Measurements from ENCODE around the gene BUB1B.

BUB1B gene

GRCh38 chr15:40183636-40184463 lies 23.0 kb downstream of the BUB1B start:
- DNase-seq (ENCODE audit: low read depth in 2 of 2): no peak

DNA sequence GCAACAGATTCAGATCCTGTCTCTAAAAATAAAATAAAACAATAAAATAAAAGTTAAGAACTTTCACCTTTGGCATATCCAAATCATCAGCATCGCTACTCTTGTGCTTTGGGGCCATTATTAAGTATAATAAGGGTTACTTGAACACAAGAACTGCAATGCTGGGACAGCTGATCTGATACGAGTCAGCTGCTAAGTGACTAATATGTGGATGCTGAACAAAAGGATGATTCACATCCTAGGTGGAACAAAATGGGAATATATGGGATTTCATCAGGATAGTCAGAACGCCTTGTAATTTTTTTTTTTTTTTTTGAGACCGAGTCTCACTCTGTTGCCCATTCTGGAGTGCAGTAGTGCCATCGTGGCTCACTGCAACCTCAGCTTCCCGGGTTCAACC lies 29.7 kb downstream of the BUB1B start:
- no peak for DNase-seq (ENCODE audit: low read depth in 2 of 2)

DNA sequence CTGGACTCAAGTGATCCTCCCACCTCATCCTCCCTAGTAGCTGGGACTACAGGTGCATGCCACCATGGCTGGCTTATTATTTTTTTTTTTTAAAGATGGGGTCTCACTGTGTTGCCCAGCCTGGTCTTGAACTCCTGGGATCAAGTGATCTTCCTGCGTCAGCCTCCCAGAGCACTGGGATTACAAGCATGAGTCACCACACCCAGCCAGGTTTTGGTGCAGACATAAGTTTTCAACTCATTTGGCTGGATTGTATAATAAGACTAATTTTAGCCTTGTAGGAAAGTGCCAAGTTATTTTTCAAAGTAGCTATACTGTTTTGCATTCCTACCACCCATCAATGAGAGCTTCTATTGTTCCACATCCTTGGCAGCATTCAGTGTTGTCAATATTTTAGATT lies 32.1 kb downstream of the BUB1B start:
- DNase-seq (ENCODE audit: low read depth in 2 of 2): no peak

- DNase-seq (ENCODE audit: low read depth in 2 of 2): no peak
Measured at GRCh38 chr15:40197434-40197833, 36.6 kb downstream of the BUB1B start.

DNA sequence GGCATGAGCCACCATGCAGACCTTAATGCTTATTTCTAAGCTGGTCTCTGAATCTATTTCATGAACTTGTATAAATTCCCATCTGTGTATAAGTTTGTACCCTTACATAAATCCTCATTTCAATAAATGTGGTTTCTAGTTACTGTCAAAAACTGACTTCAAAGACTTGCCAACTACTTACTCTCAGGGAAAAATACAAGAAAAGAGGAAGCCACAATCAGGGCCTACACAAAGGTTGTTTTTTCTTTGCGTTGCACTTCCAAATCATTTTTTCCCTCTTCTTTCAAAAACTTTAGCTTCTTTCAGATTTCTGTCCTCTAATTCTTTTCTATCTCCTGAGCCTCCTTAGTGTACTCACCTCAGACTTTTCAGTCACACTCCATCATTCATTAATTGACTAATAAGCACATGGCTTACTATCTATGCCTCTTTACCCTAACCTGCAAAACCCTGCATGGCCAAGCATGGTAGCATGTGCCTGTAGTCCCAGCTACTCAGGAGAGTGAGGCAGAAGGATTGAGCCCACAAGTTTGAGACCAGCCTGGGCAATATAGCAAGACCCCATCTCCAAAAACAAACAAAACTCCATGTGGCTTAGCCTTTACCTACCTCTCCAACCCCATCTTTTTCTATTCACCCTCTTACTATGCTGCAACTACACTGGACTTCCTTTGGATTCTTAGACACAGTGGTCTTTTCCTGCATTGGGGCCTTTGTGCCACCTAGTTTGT lies 37.7 kb downstream of the BUB1B start:
- DNase-seq (ENCODE audit: low read depth in 2 of 2): no peak

DNA sequence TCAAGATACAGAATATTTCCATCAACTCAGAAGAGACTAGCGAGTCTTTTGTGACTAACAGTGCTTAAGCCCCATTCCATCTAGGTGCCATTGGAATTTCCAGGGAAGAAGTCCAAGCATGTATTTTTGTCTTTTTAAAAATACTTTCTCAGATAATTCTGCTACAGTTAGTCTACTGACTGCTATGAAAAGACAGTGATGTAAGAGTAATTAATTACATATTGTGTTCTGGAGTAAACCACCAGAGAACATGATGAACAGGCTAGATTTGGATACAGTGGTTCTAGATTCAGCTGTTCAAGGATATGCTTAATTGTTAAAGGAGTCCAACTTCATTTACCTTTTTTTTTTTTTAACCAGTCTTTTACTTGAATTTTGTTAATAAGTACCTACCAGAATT lies 43.2 kb downstream of the BUB1B start:
- DNase-seq (ENCODE audit: low read depth in 2 of 2): no peak

- DNase-seq (ENCODE audit: low read depth in 2 of 2): peak in 1 of 2 donors; percentile 27
Measured at GRCh38 chr15:40217166-40217824, 56.4 kb downstream of the BUB1B start.

- no peak for DNase-seq (ENCODE audit: low read depth in 2 of 2)
Measured at GRCh38 chr15:40219801-40220200, 58.9 kb downstream of the BUB1B start.

DNA sequence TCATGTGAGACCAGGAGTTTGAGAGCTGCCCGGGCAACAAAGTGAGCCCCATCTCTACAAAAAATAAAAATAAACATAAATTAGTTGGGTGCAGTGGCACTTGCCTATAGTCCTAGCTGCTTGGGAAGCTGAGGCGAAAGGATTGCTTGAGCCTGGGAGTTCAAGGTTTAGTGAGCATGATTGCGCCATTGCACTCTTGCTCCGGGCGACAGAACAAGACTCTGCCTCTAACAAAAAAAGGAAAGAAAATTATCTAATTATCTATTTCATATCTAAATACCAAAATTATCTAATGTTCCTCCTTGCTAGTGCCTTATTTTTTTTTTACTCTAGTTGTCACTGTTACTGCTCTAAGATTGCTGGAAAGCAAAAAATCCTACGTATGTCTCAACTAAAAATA lies 61.3 kb downstream of the BUB1B start:
- no peak for DNase-seq (ENCODE audit: low read depth in 2 of 2)

DNA sequence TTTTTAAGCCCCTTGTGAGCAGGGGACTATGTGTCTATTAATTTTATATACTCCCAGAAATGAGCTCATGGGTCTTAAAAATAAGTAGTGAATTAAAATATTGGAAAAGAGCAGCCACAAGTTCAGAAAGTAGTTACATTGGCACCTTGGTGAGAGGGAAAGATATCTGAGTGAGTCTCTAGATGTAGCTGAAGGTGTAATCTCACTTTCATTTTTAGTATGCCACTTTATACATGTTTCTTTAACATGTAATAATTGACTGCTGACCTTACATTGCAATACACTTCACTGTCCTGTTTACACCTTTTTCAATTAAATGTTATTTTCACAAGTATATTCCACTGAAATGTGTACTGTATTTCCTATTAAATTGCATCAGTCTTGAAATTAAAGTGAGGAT lies 65.9 kb downstream of the BUB1B start:
- no peak for DNase-seq (ENCODE audit: low read depth in 2 of 2)

- DNase-seq (ENCODE audit: low read depth in 2 of 2): no peak
Measured at GRCh38 chr15:40229316-40229715, 68.4 kb downstream of the BUB1B start.

DNA sequence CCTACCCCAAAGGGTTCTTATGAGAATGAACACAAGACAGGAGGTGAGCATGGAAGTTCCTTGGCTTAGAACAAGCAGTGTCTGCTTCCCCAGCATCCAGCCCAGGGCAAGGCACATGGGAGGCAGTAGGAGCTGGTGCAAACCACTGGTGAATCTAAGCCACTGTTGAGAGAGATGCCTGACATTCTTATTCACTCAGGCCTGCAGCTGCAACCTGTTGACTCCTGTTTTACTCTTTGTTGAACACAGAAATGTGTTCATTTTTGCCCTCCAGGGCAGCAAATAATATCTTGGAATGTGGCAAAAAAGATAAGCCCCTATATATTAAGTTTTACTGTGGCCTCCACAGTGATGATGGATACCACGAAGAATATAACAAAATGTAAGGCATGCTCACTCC lies 69.1 kb downstream of the BUB1B start:
- no peak for DNase-seq (ENCODE audit: low read depth in 2 of 2)

GRCh38 chr15:40232625-40233070 lies 71.8 kb downstream of the BUB1B start:
- no peak for DNase-seq (ENCODE audit: low read depth in 2 of 2)

DNA sequence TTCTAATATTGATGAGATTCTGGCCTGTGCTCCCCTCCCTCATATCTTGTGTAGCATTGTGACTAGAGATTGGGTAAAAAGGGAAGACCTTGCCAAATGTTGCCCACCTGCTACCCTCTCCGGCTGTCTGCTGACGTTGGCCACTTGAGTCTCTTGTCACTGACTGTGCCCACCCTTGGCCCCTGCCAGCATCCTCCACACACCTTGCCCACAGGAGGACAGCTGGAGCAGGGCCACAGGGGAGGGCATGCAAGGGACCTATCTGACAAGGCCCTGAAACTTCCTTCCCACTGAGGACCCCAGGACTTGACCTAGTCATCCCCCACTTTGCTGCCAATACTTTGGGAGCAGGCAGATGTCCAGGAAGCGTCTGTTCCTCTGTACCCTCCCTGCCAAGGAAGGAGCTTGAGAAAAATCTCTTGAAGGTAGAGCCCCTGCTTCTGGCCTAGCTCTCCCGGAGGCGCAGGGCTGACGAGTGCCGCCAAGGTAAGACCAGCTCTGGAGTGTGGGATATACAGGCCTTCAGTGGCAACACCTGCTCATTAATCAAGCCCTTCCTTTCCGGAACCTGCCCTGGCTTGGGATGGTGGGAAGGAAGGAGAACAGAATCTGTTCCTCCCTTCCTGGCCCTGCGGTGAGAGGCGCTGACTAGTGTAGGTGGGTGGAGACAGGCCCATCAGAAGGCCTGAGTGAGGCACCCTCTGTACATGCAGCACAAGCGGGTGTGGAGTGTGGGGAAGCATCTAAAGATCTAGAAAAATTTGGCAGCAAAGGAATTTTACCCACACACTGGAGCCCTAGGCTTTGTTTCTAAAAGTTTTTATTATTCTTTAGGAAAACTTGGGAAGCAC lies 73.1 kb downstream of the BUB1B start:
- DNase-seq (ENCODE audit: low read depth in 2 of 2): no peak

- DNase-seq (ENCODE audit: low read depth in 2 of 2): no peak
Measured at GRCh38 chr15:40234783-40235182, 73.9 kb downstream of the BUB1B start.

- DNase-seq (ENCODE audit: low read depth in 2 of 2): no peak
Measured at GRCh38 chr15:40235201-40235885, 74.5 kb downstream of the BUB1B start.

DNA sequence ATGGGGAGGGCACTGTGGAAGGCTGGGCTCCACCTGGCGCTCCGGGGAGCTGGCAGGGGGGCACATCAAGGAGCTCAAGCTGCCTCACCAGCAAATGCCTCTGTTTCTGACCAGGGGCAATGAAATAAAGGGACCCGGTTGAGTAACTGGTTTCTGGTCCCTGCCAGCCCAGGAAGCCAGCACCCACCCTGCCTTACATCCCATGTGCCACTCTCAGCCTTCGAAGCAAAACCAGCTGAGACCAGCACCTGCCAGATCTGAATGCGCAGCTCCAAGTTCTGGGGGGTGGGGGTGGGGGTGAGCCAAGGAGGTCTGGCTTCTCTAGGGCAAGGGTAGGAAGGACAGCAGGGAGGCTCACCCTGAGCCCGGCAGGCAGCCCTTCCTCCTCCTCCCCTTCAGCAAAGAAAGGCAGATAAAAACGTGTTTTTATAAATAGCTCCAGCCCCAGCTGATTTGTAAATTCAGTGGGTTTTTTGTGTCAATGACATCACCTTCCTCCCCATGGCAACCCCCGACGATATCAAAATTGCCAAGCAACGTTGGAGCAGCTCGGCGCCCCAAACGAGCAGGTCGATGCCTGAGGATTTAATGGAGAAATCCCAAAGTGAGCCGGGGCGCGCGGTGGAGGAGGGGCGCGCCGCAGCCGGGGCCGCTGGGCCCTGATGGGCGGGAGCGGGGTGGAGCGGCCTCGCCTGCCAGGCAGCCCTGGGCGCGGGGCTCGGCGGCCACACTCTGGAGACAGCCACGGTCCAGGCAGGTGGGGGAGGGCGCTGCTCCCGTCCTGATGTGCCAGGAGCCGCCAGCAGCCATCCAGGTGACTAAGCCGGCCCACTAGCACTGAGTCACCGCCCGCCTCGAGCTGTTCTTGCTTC lies 77.9 kb downstream of the BUB1B start, which contains the start of gene PAK6:
Gene PAK6, plus strand, starts transcription at position 532 of the 872 bp plus-strand sequence. CDS start 25,723 bp downstream, outside the sequence.
- DNase-seq (ENCODE audit: low read depth in 2 of 2): peak; percentile 24 to 43

GRCh38 chr15:40239404-40239692 lies 78.5 kb downstream of the BUB1B start:
- no peak for DNase-seq (ENCODE audit: low read depth in 2 of 2)

GRCh38 chr15:40239693-40240618 lies 79.1 kb downstream of the BUB1B start:
- no peak for DNase-seq (ENCODE audit: low read depth in 2 of 2)
